GM19023 (cell line): ENCODE measurements around the gene CHST8.
"Not testable (repeated sequence)": the region's sequence is repeated elsewhere in the genome, so short reads cannot be mapped to it uniquely, and the experiment has no call there.

Experiments used
- ATAC-seq: cut with Tn5 transposase; IDR thresholded peaks from one replicate; pipeline ENCODE4 v1.9.1; 2021; ENCODE audit warnings: mild to moderate bottlenecking, moderate library complexity; ENCODE audit not compliant: unreplicated experiment

Gene CHST8, protein sequence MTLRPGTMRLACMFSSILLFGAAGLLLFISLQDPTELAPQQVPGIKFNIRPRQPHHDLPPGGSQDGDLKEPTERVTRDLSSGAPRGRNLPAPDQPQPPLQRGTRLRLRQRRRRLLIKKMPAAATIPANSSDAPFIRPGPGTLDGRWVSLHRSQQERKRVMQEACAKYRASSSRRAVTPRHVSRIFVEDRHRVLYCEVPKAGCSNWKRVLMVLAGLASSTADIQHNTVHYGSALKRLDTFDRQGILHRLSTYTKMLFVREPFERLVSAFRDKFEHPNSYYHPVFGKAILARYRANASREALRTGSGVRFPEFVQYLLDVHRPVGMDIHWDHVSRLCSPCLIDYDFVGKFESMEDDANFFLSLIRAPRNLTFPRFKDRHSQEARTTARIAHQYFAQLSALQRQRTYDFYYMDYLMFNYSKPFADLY

DNA sequence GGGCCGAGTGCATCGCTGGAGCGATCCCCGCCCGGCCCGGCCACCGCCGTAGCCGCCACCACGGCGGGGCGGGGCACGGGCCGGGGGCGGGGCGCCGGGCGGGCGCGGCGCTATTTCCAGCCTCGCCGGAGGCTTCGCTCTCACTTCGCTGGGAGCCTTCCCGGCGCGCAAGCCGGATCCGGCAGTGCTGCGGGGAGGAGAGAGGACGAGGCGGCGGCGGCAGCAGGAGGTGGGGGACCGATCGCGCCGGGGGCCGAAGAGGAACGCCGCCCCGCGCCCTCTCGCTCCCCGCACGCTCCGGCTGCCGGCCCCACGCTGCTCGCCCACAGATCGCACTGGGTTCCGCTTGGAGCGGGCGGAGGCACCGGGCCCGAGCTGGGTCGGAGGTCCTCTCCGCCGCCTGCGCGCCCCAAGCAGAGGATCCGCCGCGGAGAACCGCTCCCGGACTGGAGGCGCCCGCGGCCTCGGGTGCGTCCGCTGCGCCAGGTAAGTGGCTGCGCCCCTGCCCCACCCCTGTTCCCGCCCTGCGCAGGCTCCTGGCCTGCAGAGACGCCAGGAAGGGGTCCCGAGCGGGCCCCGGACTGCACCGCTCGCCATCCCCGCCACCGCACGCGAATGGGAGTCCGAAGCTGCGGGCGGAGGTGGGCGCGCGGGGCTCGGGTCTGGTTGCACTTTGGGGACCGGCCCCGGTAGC lies at the start of gene CHST8:
Gene CHST8 (plus strand): TSS at position 143 of the 694 bp plus-strand sequence. CDS start 67,309 bp downstream, outside the sequence.
- ATAC-seq = no peak

DNA sequence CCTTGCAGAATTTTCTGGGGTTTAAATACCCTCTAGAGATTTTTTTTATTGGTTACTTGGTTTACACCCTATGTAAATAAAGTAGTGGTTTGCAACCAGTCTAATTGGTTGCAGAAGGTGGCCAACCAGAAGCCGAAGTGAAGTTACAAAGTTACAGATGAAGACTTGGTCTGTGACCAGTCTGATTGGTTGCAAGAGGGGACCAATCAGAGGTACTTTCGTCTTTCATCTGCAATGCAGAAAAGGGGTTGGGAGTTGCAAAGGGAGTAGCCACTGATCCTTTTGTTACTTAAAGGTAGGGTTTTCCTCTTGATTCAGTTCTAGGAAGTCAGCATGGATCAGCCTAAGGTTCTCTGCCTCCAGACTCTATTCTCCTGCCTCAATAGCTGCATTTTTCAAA lies 48.8 kb upstream of the CHST8 start:
- ATAC-seq = no peak

DNA sequence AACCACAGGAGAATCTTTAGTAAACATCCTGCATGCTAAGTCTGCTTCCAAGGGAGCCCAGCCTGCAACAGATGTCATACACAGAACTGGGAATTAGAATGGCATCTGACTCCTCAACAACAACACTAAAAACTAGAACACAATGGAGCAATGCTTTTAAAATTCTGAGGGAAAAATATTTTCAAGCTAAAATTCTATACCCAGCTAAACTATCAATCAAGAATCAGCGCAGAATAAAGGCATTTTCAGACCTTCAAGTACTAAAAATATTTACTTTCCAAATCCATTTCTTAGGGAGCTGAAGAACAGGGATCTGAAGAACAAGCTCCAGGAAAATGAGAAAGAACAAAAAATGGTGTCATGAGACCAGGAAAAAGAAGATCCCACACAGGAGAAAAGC lies 46.9 kb upstream of the CHST8 start:
- no peak for ATAC-seq

DNA sequence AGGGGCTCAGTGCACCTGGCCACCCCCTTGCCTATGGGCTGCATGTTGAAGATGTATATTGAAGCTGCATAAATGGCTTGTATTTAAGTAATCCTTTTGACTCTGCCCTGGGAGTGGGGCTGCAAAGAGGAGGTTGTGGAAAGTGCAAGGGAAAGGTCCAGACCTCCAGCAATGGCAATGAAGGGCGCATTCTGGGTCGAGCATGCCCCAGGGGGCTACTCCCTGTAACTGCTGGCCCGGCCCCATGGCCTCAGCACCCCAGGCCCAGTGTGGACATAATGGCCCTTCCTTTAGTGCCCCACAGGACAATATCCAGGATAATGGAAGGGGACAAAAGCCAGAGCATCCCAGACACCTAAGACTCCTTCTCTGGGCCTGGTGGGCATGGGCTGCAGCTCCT lies 43.1 kb upstream of the CHST8 start:
- no peak for ATAC-seq

DNA sequence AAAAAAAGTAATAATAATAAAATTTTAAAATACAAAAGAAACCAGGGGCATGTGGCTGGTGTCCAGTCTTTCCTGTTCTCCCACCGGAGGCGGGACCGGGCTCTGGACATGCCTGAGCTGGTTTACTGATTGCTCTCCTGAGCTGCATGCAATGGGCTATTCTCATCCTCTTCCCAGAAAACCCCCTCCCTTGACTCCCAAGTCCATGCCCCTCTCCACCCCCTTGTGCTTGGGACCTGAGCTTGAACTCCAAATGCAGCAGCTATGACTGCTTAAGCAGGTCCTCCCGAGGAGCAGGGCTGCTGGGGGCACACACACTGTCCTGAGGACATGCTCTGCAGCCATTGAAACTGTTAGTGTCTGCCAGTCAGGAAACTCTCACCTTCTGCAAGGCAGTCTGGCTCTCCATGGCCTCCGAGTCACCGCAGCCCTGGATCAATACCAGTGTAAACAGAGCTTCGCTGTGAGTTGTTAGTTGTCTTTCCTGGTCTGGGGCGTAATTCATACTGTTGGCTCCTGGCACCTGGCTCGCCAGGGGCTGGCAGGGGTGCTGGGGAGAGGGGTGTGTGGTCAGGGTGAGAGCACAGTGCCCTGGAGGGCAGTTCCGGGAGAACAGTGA lies 41.6 kb upstream of the CHST8 start:
- ATAC-seq = no peak

DNA sequence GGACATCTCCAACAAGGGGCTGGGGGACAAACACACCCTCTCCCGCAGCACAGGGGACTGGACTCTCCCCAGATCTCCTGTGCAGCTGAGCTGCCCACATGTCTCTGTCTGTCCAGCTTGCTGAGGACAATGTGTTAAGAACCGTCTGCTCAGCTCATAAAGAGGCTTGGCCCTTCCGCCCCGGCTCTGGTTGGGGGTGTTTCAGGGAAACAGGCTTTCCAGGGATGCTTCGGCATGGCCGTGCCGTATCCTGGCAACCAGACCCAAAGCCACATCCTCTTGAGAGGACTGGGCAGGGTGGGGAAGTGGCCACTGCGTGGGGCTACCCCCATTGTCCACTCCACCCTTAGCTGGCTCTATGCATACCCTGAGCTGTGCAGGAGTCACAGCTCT lies 41.1 kb upstream of the CHST8 start:
- no peak for ATAC-seq

DNA sequence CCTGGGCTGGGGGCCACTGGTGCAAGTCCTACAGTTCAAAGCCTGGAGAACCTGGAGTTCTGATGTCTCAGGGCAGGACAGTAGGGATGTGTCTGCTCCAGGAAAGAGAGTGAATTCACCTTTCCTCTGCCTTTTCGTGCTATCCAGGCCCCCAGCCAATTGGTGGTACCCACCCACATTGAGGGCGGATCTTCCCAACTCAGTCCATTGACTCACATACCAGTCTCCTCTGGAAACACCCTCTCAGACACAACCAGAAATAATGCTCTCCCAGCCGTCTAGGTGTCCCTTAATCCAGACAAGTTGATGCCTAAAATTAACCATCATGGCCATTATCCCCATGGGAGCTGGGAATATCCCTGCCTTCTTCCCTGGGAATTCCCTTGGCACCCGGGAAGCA lies 38.8 kb upstream of the CHST8 start:
- no peak for ATAC-seq

DNA sequence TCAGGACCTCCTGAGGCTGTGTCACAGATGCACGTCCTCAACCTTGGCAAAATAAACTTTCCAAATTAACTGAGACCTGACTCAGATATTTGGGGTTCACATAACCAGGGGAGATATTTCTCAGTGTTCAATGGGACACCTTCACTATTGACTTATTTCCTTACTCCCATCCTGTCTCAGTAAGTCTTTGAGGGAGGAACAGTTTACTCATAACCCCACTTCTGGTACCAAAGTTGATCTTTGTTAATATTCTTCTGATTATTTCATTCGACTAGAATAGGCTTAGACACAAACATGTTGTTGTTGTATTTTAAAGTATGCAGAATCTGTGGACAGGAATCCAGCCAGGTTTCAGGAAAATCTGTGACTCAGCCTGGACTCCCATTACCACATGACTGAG lies 34.6 kb upstream of the CHST8 start:
- ATAC-seq = no peak

DNA sequence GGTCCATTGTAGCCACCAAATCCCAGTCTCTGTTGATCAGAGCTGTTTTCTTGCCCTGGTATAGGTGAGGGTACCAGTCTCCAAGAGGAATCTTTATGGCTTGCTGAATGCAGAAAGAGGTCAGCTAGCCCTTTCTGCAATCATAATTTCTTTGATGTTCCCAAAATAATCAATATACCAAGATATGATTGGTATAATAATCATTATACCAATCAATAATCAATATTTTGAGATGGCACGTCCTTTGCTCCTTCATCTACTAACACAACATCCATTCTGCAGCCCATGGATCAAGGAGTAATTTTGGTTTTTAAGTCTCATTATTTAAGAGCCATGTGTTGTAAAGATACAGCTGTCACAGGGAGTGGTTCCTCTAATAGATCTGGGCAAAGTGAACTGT lies 31.5 kb upstream of the CHST8 start:
- no peak for ATAC-seq

DNA sequence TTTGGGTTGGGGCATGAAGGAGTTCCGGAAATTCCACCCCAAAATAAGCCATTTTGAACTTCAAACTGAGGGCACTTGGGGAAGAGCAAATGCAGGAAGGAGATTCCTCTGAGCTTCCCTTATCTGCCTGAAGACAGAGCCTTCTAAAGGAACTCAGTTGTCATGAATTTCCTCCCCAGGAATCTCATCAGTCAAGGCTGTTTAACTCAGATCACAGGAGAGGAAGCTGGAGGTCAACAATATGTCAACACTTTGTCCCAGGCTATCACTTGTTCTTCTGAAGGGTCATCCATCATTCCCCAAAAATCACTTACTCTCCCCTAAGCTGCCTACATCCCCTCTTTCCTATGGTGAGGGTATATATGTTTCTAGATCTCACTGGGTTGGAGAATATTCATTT lies 26.0 kb upstream of the CHST8 start:
- no peak for ATAC-seq

DNA sequence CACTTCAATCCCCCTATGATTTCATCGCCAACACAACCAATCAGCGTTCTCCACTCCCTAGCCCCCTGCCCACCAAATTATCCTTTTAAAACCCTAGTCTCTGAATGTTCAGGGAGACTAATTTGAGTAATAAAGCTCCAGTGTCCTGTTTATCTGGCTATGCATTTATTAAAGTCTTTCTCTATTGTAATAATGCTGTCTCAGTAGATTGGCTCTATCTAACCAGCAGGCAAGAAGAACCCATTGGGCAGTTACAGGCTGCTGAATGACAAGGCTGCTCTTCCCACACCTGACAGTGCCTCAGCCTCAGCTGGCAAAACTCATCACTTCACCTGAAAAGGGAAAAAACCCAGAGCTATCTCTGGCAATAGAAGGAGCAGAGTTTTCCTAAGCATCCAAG lies 20.2 kb upstream of the CHST8 start:
- no peak for ATAC-seq

DNA sequence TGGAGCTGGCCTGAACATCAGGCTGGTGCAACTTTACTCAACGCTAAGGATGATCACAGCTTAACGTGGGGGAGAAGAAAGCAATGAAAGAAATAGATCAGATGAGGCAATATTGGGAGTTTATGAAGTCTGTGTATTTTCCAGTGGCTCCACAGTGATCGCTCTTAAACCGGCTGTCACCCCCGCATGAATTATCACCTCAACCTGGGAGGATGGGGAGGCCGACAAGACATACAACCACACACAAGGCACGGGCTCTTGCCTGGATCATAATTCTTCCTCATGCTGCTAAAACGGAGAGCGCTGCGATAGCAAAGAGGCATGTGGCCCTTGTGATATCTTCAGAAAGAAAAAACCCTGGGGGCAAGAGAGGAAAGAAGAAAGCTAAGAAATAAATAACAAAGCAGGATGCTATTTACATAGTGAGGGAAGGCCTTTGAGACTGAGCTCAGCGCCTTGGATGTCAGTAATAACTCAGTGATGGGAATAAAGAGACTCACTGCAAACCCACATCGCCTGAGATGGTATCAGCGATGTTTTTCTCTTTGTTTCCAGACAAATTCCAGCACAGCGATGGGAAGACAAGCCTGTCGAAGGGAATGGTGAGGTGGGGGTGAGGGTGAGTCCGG lies 19.1 kb upstream of the CHST8 start:
- no peak for ATAC-seq

DNA sequence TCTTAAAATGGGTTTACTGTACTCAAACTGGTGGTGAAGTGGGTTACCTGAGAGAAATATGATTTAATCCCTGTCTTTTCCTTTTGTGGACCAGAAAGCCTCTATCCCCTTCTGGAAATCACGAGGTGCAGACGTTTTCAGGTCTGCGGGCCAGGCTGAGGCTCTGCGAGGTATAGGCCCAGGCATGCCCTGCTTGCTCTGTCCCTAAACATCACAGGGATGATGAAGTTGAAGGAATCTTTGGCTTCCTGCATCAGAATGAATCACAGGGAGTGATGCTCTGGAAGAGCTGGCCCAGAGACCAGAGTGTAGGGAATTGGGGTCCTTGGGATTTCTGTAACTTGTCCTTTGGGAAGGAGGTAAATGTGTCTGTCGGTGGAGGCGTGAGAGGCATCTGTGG lies 18.4 kb upstream of the CHST8 start:
- no peak for ATAC-seq

DNA sequence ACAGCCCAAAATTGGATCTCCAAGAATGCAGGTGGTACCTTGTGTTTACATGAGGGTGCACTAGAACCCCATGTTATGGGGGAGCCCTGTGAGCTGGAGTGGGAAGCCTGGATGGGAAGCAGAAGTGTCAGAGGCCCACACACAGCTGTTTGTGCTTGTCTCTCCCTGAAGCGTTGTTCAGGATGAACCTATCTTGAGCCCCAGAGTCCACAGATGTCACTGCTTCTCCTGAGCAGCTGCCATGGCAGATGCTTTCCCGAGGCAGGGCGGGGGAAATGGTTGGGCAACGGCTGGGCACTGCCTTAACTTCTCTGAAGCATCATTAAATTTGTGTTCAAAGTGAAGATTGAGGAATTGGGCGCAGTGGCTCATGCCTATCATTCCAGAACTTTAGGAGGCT lies 17.1 kb upstream of the CHST8 start:
- ATAC-seq = no peak

DNA sequence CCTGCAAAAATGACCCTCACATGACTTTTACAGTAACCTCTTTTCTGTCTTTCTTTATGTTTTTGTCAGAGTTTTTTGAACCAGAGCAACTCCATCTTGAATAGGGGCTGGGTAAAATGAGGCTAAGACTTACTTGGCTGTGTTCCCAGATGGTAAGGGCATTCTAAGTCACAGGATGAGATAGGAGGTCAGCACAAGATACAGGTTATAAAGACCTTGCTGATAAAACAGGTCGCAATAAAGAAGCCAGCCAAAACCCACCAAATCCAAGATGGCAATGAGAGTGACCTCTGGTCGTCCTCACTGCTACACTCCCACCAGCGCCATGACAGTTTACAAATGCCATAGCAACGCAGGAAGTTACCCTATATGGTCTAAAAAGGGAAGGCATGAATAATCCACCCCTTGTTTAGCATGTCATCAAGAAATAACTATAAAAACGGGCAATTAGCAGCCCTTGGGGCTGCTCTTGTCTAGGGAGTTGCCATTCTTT lies 15.9 kb upstream of the CHST8 start:
- ATAC-seq = not testable (repeated sequence)

DNA sequence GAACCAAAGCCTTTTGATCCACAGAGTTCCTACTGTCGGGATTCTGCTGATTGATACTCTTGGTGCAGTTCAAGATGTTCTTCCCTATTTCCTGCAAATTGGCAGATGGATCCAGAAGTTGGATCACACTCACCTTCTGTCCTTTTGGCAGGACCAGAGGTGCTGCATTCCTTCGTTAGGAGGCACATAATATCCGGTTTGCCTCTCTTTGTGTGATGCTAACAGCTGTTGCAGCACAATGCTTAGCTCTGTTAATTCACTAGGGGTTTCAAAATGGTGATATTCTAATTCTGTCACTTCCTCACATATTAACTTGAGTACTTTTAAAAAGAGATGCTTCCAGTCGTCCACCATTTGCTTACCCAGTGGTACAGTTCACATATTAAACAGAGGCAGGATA lies 15.2 kb upstream of the CHST8 start:
- ATAC-seq = no peak

DNA sequence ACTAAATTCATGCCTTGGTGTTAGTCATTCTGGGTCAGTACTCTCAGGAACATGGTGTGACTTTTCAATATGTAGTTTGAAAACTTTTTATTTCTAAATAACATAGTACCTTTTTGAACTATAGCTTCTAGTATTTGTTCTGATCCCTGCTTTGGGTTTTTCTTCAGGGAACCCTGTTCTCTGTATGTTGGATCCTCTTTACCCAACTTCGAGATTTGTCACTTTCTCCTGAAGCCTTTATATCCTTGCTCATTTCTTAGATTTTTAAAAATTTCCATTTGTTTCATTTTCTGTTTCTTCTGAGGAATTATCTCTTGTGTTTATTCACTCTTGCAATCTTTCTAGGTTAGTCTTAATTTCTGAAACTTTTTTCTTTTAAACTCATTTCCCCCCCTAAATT lies 12.4 kb upstream of the CHST8 start:
- no peak for ATAC-seq

DNA sequence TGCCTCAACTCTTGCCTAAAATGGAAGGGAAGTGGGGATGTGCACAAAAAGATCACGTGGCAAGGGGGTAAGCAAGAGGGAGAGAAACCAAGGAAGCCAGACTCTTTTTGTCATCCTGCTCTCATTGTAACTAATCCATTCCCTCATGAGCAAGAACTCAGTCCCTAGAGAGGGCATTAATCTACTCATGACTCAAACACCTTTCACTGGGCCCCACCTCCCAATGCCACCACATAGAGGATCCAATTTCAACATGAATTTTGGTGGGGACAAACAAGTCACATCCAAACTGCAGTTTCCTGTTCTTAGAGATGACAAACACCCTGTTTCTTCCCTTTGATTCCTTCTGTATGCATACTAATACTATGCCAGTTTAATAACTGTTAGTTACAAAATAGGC lies 11.2 kb upstream of the CHST8 start:
- no peak for ATAC-seq

DNA sequence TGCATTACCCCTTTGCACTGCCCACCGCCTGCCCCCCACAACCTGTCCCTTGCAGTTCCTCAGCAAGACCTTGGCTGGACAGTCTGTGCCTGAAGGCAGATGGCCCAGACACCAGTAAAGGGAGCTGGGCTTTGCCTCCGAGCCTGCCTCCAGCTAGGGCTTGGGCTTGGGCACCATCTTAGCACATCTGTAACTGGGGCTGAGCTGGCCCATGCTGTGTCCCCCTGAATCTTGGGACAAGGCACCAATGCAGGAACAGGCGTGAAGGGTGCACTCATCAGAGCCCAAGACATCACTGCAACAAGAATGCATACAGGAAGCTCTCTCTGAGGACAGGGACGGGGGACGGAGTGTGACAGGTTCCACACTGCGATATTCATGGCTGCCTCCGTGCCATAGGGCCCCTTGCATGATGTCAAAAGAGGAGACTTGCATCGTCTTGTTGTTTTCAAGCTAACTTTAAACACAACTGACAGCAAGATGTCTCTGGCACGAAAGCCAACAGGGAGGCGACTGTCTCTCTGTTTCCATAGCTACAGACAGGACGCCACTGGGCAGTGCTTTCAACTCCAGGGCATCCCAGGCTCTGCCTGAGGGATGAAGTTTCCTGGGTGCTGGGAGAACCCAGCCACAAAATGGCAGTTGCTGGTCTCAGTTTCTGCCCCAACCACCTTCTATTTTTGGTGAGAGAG lies 8.7 kb upstream of the CHST8 start:
- ATAC-seq = no peak

DNA sequence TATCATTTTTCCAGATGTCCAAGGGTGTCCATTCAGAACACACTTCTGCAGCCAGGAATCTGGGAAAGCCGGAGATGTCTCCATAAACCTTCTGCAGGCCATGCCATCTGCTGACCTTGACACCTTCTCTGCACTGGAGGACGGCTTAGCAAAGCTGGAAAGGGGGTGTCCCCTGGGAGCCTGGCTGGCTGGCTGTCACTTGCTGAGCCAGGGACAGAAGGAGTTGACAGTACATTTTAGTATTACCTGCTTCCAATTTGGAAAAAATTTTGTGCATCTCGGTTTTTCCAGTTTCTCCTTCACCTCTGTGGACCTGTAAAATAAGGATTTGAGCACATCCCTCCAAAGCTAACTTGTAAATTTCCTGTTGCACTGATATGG lies 8.1 kb upstream of the CHST8 start:
- ATAC-seq = no peak

DNA sequence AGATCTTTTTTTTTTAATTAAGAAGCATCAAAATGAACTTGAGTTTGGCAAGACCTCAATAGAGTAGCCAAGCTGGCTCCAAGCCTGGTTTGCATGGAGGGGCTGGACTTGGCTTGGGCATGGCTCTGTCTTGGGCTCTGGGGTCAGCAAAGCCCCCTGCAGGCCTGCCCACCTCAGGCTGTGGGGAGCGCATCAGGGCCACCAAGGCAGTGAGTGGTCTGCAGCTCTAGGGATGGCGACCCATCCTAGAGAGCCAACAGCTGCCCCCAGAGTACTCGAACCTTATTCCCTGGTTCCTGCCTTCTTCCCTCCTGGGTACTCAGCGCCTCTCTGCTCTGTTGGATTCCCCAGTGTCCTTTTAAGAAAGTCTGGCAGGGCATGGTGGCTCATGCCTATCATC lies 5.4 kb upstream of the CHST8 start:
- ATAC-seq = no peak
